Panc1 (cell line): ENCODE measurements around the gene CELSR2. TPM values are rescaled to one million over a fixed set of nuclear protein-coding genes. Genes with fewer than 3 reads are reported as not detected.
"Not testable (repeated sequence)": the region's sequence is repeated elsewhere in the genome, so short reads cannot be mapped to it uniquely, and the experiment has no call there.

Experiments used
- ATAC-seq: fragments of 200-7000 bp; cut with Tn5 transposase; 2 replicates; pipeline ENCODE4 v1.9.1; 2020; ENCODE audit warnings: mild to moderate bottlenecking, moderate library complexity
- BruUV-seq: library from RNA; stranded (reverse); fragments of 400-500 nt; replicated peaks from 2 replicates; lab custom pipeline; 2021; lab: Mats Ljungman, UMichigan
- CTCF ChIA-PET: fragments of 300-600 bp; sonication (Branson Sonifier 250); formaldehyde crosslinking; loops from one replicate; lab custom pipeline; 2022; ENCODE audit warnings: antibody characterized with exemption; lab: Charles Lee
- POLR2A ChIA-PET: fragments of 300-600 bp; sonication (Branson Sonifier 250); formaldehyde crosslinking; loops from one replicate; lab custom pipeline; 2022; ENCODE audit warnings: antibody characterized with exemption; lab: Charles Lee
- DNase-seq: peaks from one replicate; pipeline ENCODE4 v3.0.0-alpha.2; 2010; ENCODE audit warnings: low read depth, low spot score
- H3K27ac ChIP-seq: 2 replicates; pipeline ENCODE4 v1.5.1; 2011; ENCODE audit warnings: mild to moderate bottlenecking, low read length, inconsistent platforms
- H3K27me3 ChIP-seq: fragments of 200-500 bp; sonication (Bioruptor generic); 2 replicates; pipeline ENCODE4 v1.6.0; 2014; ENCODE audit warnings: low read length, inconsistent platforms; ENCODE audit not compliant: control insufficient read depth, insufficient read depth
- H3K36me3 ChIP-seq: fragments of 200-500 bp; sonication (Bioruptor generic); 2 replicates; pipeline ENCODE4 v1.5.1; 2014; ENCODE audit warnings: inconsistent platforms, mild to moderate bottlenecking, low read length, moderate library complexity; ENCODE audit not compliant: control insufficient read depth, insufficient read depth
- H3K4me1 ChIP-seq: 2 replicates; pipeline ENCODE4 v1.5.1; 2011; ENCODE audit warnings: inconsistent platforms, mild to moderate bottlenecking, low read length, moderate library complexity; ENCODE audit not compliant: control insufficient read depth, insufficient read depth
- H3K4me3 ChIP-seq, 2 experiments: 2 replicates each; pipeline ENCODE4 v1.5.1; 2011 to 2012; ENCODE audit warnings: low read depth in 2 of 2, low read length in 2 of 2, mild to moderate bottlenecking in 2 of 2, inconsistent platforms in 1 of 2, moderate library complexity in 1 of 2
- H3K9me3 ChIP-seq: fragments of 200-500 bp; sonication (Bioruptor generic); 2 replicates; pipeline ENCODE4 v1.5.1; 2014; ENCODE audit warnings: low read depth, mild to moderate bottlenecking, inconsistent platforms, low read length, moderate library complexity; ENCODE audit not compliant: control insufficient read depth, insufficient read depth
- POLR2AphosphoS5 ChIP-seq: IDR thresholded peaks from 2 replicates; pipeline ENCODE4 v1.6.1; 2012; ENCODE audit warnings: mild to moderate bottlenecking, low read depth, low read length, moderate library complexity
- SIN3A ChIP-seq: IDR thresholded peaks from 2 replicates; pipeline ENCODE4 v1.6.1; 2012; ENCODE audit warnings: low read depth, mild to moderate bottlenecking, low read length, moderate library complexity, borderline replicate concordance; ENCODE audit not compliant: insufficient read depth
- TCF7L2 ChIP-seq: IDR thresholded peaks from 2 replicates; pipeline ENCODE4 v1.6.1; 2011; ENCODE audit warnings: mild to moderate bottlenecking, low read depth, low read length, inconsistent platforms
- in situ Hi-C: cut with HindIII; loops from 2 replicates; pipeline ENCODE4 v1.10.0; 2016; ENCODE audit warnings: low sequenced_read_pairs, low pct_unique_long_range_greater_than_20kb
- intact Hi-C: fragments of 100-400 bp; cut with micrococcal nuclease; formaldehyde crosslinking; loops from one replicate; pipeline ENCODE4 v1.10.0; 2022; ENCODE audit not compliant: unreplicated experiment
- total RNA-seq: library from RNA; stranded (reverse); gene quantifications from one replicate; pipeline ENCODE4 v1.2.1, GENCODE V29; 2021; ENCODE audit not compliant: unreplicated experiment
- TF ChIP-seq, protein P1 (sequence below): fragments of 450-650 bp; IDR thresholded peaks from 2 replicates; pipeline ENCODE4 v1.5.1; 2017; ENCODE audit warnings: mild to moderate bottlenecking
- TF ChIP-seq, protein P2 (sequence below), 2 experiments: IDR thresholded peaks; 2 replicates each; pipeline ENCODE4 v1.6.1; 2011 to 2012; ENCODE audit warnings: low read depth in 2 of 2, control low read depth in 1 of 2, low read length in 1 of 2, mild to moderate bottlenecking in 1 of 2, moderate library complexity in 1 of 2; ENCODE audit not compliant: insufficient read depth in 1 of 2

CELSR2 gene
- total RNA-seq, 1 experiment from 2014 or later: 4.1 TPM

DNA sequence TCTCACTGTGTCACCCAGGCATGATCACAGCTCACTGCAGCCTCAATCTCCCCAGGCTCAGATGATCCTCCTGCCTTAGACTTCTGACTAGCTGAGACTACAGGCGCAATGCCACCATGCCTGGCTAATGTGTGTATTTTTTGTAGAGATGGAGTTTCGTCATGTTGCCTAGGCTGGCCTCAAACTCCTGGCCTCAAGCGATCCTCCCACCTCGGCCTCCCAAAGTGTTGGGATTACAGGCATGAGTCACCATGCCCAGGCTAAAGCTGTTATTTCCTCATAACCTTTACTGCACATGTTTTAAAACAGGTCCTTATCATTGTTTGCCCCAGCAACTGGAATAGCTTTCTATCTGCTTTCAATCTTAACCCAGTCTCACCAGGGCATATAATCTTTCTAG, 32.7 kb upstream of the CELSR2 start:
- H3K36me3 ChIP-seq: peaks cover 3% of the 10 kb centered on the region; the same call in 1 of the 2 replicates
- no peaks in the 10 kb centered on the region for H3K9me3 ChIP-seq
- intact Hi-C loops (no loop called here), in situ Hi-C loops (no loop called here)
- DNase-seq (no peak), ATAC-seq (no peak)
- peaks cover 20% of the 10 kb centered on the region for H3K4me1 ChIP-seq
- H3K27ac ChIP-seq: no peak overlapping the region
- no TSS peak for BruUV-seq
- H3K4me3 ChIP-seq: peak overlapping the region in 1 of 2 experiments; percentile 14; a peak in 1 of 4 replicates
- H3K27me3 ChIP-seq: no peaks in the 10 kb centered on the region
- TF ChIP-seq SIN3A (no peak), TCF7L2 (no peak), POLR2AphosphoS5 (no peak)
- TF ChIP-seq, protein P1, sequence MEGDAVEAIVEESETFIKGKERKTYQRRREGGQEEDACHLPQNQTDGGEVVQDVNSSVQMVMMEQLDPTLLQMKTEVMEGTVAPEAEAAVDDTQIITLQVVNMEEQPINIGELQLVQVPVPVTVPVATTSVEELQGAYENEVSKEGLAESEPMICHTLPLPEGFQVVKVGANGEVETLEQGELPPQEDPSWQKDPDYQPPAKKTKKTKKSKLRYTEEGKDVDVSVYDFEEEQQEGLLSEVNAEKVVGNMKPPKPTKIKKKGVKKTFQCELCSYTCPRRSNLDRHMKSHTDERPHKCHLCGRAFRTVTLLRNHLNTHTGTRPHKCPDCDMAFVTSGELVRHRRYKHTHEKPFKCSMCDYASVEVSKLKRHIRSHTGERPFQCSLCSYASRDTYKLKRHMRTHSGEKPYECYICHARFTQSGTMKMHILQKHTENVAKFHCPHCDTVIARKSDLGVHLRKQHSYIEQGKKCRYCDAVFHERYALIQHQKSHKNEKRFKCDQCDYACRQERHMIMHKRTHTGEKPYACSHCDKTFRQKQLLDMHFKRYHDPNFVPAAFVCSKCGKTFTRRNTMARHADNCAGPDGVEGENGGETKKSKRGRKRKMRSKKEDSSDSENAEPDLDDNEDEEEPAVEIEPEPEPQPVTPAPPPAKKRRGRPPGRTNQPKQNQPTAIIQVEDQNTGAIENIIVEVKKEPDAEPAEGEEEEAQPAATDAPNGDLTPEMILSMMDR: no peak
- TF ChIP-seq, protein P2, sequence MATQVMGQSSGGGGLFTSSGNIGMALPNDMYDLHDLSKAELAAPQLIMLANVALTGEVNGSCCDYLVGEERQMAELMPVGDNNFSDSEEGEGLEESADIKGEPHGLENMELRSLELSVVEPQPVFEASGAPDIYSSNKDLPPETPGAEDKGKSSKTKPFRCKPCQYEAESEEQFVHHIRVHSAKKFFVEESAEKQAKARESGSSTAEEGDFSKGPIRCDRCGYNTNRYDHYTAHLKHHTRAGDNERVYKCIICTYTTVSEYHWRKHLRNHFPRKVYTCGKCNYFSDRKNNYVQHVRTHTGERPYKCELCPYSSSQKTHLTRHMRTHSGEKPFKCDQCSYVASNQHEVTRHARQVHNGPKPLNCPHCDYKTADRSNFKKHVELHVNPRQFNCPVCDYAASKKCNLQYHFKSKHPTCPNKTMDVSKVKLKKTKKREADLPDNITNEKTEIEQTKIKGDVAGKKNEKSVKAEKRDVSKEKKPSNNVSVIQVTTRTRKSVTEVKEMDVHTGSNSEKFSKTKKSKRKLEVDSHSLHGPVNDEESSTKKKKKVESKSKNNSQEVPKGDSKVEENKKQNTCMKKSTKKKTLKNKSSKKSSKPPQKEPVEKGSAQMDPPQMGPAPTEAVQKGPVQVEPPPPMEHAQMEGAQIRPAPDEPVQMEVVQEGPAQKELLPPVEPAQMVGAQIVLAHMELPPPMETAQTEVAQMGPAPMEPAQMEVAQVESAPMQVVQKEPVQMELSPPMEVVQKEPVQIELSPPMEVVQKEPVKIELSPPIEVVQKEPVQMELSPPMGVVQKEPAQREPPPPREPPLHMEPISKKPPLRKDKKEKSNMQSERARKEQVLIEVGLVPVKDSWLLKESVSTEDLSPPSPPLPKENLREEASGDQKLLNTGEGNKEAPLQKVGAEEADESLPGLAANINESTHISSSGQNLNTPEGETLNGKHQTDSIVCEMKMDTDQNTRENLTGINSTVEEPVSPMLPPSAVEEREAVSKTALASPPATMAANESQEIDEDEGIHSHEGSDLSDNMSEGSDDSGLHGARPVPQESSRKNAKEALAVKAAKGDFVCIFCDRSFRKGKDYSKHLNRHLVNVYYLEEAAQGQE (IDR thresholded peaks at IDR 0.05; ENCODE audit: insufficient read depth in 1 of 2, low read depth in 2 of 2, low read length in 1 of 2): no peak
- ChIA-PET POLR2A (no interaction called here), CTCF (no interaction called here)

GRCh38 chr1:109218516-109218915, 30.8 kb upstream of the CELSR2 start:
- BruUV-seq: no TSS peak
- DNase-seq (no peak), ATAC-seq (no peak)
- ChIA-PET POLR2A (interaction anchor here (0.6 kb wide), 1 partner anchor 118 kb away, joined by 3 read pairs; no protein-coding TSS in a partner anchor), CTCF (no interaction called here)
- Histone ChIP-seq H3K27me3 (no peaks in the 10 kb centered on the region), H3K36me3 (peaks cover 3% of the 10 kb centered on the region; the same call in 1 of the 2 replicates), H3K4me3 (no peak overlapping the region), H3K4me1 (peaks cover 18% of the 10 kb centered on the region), H3K9me3 (no peaks in the 10 kb centered on the region), H3K27ac (peak overlapping the region; percentile 57)
- TF ChIP-seq, protein P1: no peak
- TF ChIP-seq POLR2AphosphoS5: no peak
- intact Hi-C loops (no loop called here), in situ Hi-C loops (no loop called here)

- BruUV-seq, H3K27me3 ChIP-seq, H3K4me3 ChIP-seq, H3K36me3 ChIP-seq, intact Hi-C loops, in situ Hi-C loops, ATAC-seq, CTCF ChIA-PET, DNase-seq, H3K27ac ChIP-seq, POLR2A ChIA-PET, H3K9me3 ChIP-seq: not testable (repeated sequence)
- peaks cover 13% of the 10 kb centered on the region for H3K4me1 ChIP-seq
These were observed 28.1 kb upstream of the CELSR2 start for GRCh38 chr1:109221201-109221600.
